Measurements from ENCODE around the gene THAP4. TPM values are rescaled to one million over a fixed set of nuclear protein-coding genes. Genes with fewer than 3 reads are reported as not detected.

Gene THAP4
- total RNA-seq, 1 donor from 2014 or later = 51.6 TPM

- no peak for TF ChIP-seq CTCF (IDR thresholded peaks at IDR 0.05)
- no peak for DNase-seq (ENCODE audit: extremely low spot score, unreplicated experiment)
- H3K27ac Mint-ChIP-seq (ENCODE audit: unreplicated experiment) = no peak overlapping the region
- no peaks in the 10 kb centered on the region for H3K27me3 Mint-ChIP-seq (ENCODE audit: unreplicated experiment)
- H3K4me1 Mint-ChIP-seq (ENCODE audit: unreplicated experiment) = no peaks in the 10 kb centered on the region
- H3K36me3 Mint-ChIP-seq (ENCODE audit: unreplicated experiment) = peaks cover 36% of the 10 kb centered on the region
- no peak overlapping the region for H3K4me3 Mint-ChIP-seq (ENCODE audit: unreplicated experiment)
- no peaks in the 10 kb centered on the region for H3K9me3 Mint-ChIP-seq (ENCODE audit: unreplicated experiment)
Observed at GRCh38 chr2:241652722-241653121, 15.8 kb upstream of the THAP4 start.

GRCh38 chr2:241652142-241652541 lies 15.2 kb upstream of the THAP4 start:
- no peak for DNase-seq (ENCODE audit: extremely low spot score, unreplicated experiment)
- Mint-ChIP-seq H3K9me3 (ENCODE audit: unreplicated experiment) (no peaks in the 10 kb centered on the region), H3K4me1 (ENCODE audit: unreplicated experiment) (no peaks in the 10 kb centered on the region), H3K27ac (ENCODE audit: unreplicated experiment) (no peak overlapping the region), H3K4me3 (ENCODE audit: unreplicated experiment) (no peak overlapping the region), H3K27me3 (ENCODE audit: unreplicated experiment) (no peaks in the 10 kb centered on the region), H3K36me3 (ENCODE audit: unreplicated experiment) (peaks cover 30% of the 10 kb centered on the region)
- no peak for TF ChIP-seq CTCF (IDR thresholded peaks at IDR 0.05)

- peaks cover 20% of the 10 kb centered on the region for H3K36me3 Mint-ChIP-seq (ENCODE audit: unreplicated experiment)
- TF ChIP-seq CTCF (IDR thresholded peaks at IDR 0.05) = no peak
- no peak overlapping the region for H3K4me3 Mint-ChIP-seq (ENCODE audit: unreplicated experiment)
- H3K9me3 Mint-ChIP-seq (ENCODE audit: unreplicated experiment) = no peaks in the 10 kb centered on the region
- no peak for DNase-seq (ENCODE audit: extremely low spot score, unreplicated experiment)
- no peak overlapping the region for H3K27ac Mint-ChIP-seq (ENCODE audit: unreplicated experiment)
- H3K27me3 Mint-ChIP-seq (ENCODE audit: unreplicated experiment) = no peaks in the 10 kb centered on the region
- H3K4me1 Mint-ChIP-seq (ENCODE audit: unreplicated experiment) = no peaks in the 10 kb centered on the region
Observed at GRCh38 chr2:241649927-241650326, 13.0 kb upstream of the THAP4 start.

- Mint-ChIP-seq H3K4me1 (ENCODE audit: unreplicated experiment) (no peaks in the 10 kb centered on the region), H3K9me3 (ENCODE audit: unreplicated experiment) (no peaks in the 10 kb centered on the region), H3K27ac (ENCODE audit: unreplicated experiment) (no peak overlapping the region), H3K27me3 (ENCODE audit: unreplicated experiment) (no peaks in the 10 kb centered on the region), H3K36me3 (ENCODE audit: unreplicated experiment) (peaks cover 17% of the 10 kb centered on the region), H3K4me3 (ENCODE audit: unreplicated experiment) (no peak overlapping the region)
- TF ChIP-seq CTCF (IDR thresholded peaks at IDR 0.05) = no peak
- no peak for DNase-seq (ENCODE audit: extremely low spot score, unreplicated experiment)
Observed at GRCh38 chr2:241649404-241649803, 12.4 kb upstream of the THAP4 start.

- no peak for DNase-seq (ENCODE audit: extremely low spot score, unreplicated experiment)
- no peak overlapping the region for H3K4me3 Mint-ChIP-seq (ENCODE audit: unreplicated experiment)
- no peak overlapping the region for H3K27ac Mint-ChIP-seq (ENCODE audit: unreplicated experiment)
- no peak for TF ChIP-seq CTCF (IDR thresholded peaks at IDR 0.05)
- no peaks in the 10 kb centered on the region for H3K4me1 Mint-ChIP-seq (ENCODE audit: unreplicated experiment)
- H3K27me3 Mint-ChIP-seq (ENCODE audit: unreplicated experiment) = no peaks in the 10 kb centered on the region
- H3K36me3 Mint-ChIP-seq (ENCODE audit: unreplicated experiment) = peaks cover 15% of the 10 kb centered on the region
- no peaks in the 10 kb centered on the region for H3K9me3 Mint-ChIP-seq (ENCODE audit: unreplicated experiment)
Observed at GRCh38 chr2:241648453-241648852, 11.5 kb upstream of the THAP4 start.
